ENCODE measurements around the gene ANKRD12.

Gene ANKRD12

DNA sequence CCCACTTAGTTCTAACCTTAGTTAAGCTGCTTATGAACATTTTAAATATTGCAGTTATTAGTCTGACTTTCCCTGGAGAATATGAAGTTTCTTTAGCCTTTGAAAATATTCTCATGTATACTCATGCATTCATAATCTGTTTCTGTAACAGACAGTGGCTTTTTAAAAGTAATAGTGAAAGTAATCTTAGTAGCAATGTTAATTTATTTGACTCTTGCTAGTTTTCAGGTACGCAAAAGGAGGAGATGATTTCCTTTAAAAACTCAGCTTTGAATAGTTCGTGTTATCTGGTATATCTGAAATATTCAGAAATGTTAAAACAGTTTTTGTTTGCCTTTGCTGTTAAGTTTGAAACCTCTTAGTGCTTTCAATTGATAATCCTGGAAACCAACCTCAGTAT, 3.8 kb downstream of the ANKRD12 start:
- Histone ChIP-seq H3K4me3 (ENCODE audit: insufficient read depth, low read length, poor library complexity, severe bottlenecking) (no peak overlapping the region), H4K20me1 (ENCODE audit: low read depth, low read length) (peaks cover 37% of the 10 kb centered on the region), H3K36me3 (ENCODE audit: low read length) (0 out of 2 replicates have a peak, but pooled peaks cover 3% of the 10 kb centered on the region), H3K27me3 (ENCODE audit: low read length) (no peaks in the 10 kb centered on the region), H3K9me2 (replicated peaks; ENCODE audit: insufficient read depth, low read length) (no peaks in the 10 kb centered on the region), H2AFZ (ENCODE audit: low read depth, low read length, severe bottlenecking) (no peak overlapping the region), H3K4me2 (ENCODE audit: low read depth, low read length, poor library complexity, severe bottlenecking) (peak overlapping the region; percentile 69), H3K9ac (ENCODE audit: low read length) (no peak overlapping the region), H3F3A (ENCODE audit: insufficient read depth) (peaks cover 11% of the 10 kb centered on the region), H3K79me2 (ENCODE audit: insufficient read depth, low read length) (peaks cover 77% of the 10 kb centered on the region), H3K27ac (ENCODE audit: low read depth, low read length) (no peak overlapping the region), H3K9me3 (ENCODE audit: insufficient read depth, low read length) (no peaks in the 10 kb centered on the region)
- no peak for TF ChIP-seq EZH2phosphoT487 (conservative IDR thresholded peaks at IDR 0.05; ENCODE audit: low read length)
- TF ChIP-seq, protein P1, sequence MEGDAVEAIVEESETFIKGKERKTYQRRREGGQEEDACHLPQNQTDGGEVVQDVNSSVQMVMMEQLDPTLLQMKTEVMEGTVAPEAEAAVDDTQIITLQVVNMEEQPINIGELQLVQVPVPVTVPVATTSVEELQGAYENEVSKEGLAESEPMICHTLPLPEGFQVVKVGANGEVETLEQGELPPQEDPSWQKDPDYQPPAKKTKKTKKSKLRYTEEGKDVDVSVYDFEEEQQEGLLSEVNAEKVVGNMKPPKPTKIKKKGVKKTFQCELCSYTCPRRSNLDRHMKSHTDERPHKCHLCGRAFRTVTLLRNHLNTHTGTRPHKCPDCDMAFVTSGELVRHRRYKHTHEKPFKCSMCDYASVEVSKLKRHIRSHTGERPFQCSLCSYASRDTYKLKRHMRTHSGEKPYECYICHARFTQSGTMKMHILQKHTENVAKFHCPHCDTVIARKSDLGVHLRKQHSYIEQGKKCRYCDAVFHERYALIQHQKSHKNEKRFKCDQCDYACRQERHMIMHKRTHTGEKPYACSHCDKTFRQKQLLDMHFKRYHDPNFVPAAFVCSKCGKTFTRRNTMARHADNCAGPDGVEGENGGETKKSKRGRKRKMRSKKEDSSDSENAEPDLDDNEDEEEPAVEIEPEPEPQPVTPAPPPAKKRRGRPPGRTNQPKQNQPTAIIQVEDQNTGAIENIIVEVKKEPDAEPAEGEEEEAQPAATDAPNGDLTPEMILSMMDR (IDR thresholded peaks at IDR 0.05; ENCODE audit: insufficient read depth, low read length, poor library complexity, severe bottlenecking) = no peak

DNA sequence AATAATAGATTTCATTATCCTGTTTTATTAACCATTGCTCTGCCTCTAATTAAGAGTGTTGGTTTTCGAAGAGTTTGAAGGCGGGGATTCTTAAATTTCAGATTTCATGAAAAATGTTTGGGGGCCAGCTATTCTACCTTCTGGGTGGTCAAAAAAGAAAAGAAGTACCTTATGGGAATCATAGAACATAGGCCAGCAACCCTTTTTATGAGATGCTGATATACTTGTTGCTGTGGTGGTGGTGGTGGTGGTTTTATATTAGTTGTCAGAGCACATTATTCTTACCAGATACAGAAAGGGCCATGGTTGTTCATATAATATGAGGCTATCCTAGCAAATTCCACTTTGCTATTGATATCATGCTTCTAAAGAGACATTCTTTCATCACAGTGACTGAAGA, 4.4 kb downstream of the ANKRD12 start:
- H3K4me2 ChIP-seq (ENCODE audit: low read depth, low read length, poor library complexity, severe bottlenecking) = no peak overlapping the region
- no peaks in the 10 kb centered on the region for H3K27me3 ChIP-seq (ENCODE audit: low read length)
- no peak overlapping the region for H2AFZ ChIP-seq (ENCODE audit: low read depth, low read length, severe bottlenecking)
- no peak overlapping the region for H3K4me3 ChIP-seq (ENCODE audit: insufficient read depth, low read length, poor library complexity, severe bottlenecking)
- H4K20me1 ChIP-seq (ENCODE audit: low read depth, low read length) = peaks cover 37% of the 10 kb centered on the region
- no peaks in the 10 kb centered on the region for H3K9me3 ChIP-seq (ENCODE audit: insufficient read depth, low read length)
- peaks cover 10% of the 10 kb centered on the region for H3F3A ChIP-seq (ENCODE audit: insufficient read depth)
- no peaks in the 10 kb centered on the region for H3K9me2 ChIP-seq (replicated peaks; ENCODE audit: insufficient read depth, low read length)
- TF ChIP-seq EZH2phosphoT487 (conservative IDR thresholded peaks at IDR 0.05; ENCODE audit: low read length) = no peak
- TF ChIP-seq, protein P1 (IDR thresholded peaks at IDR 0.05; ENCODE audit: insufficient read depth, low read length, poor library complexity, severe bottlenecking) = no peak
- no peak overlapping the region for H3K27ac ChIP-seq (ENCODE audit: low read depth, low read length)
- no peak overlapping the region for H3K9ac ChIP-seq (ENCODE audit: low read length)
- peaks cover 83% of the 10 kb centered on the region for H3K79me2 ChIP-seq (ENCODE audit: insufficient read depth, low read length)
- 0 out of 2 replicates have a peak, but pooled peaks cover 3% of the 10 kb centered on the region for H3K36me3 ChIP-seq (ENCODE audit: low read length)

DNA sequence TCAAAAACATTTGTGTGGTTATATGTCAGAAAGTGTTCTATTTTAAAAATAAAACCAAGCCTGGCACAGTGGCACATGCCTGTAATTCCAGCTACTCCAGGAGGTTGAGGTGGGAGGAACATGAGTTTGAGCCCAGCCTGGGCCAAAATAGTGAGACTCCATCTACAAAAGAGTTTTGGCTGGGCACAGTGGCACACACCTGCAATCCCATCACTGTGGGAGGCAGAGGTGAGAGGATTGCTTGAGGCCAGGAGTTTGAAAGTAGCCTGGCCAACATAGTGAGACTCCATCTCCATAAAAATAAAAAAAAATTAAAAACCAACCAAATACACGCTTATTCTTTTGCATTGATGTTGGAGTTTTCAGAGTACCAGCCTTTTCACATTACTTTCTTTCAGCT, 9.6 kb downstream of the ANKRD12 start:
- Histone ChIP-seq H3K4me3 (ENCODE audit: insufficient read depth, low read length, poor library complexity, severe bottlenecking) (no peak overlapping the region), H3K9me3 (ENCODE audit: insufficient read depth, low read length) (no peaks in the 10 kb centered on the region), H3K9ac (ENCODE audit: low read length) (no peak overlapping the region), H4K20me1 (ENCODE audit: low read depth, low read length) (peaks cover 16% of the 10 kb centered on the region; the same call in 1 of the 2 replicates), H3K79me2 (ENCODE audit: insufficient read depth, low read length) (peaks cover 93% of the 10 kb centered on the region), H3K36me3 (ENCODE audit: low read length) (no peaks in the 10 kb centered on the region), H3K27ac (ENCODE audit: low read depth, low read length) (no peak overlapping the region), H3K9me2 (replicated peaks; ENCODE audit: insufficient read depth, low read length) (no peaks in the 10 kb centered on the region), H2AFZ (ENCODE audit: low read depth, low read length, severe bottlenecking) (no peak overlapping the region), H3F3A (ENCODE audit: insufficient read depth) (0 out of 2 replicates have a peak, but pooled peaks cover 12% of the 10 kb centered on the region), H3K4me2 (ENCODE audit: low read depth, low read length, poor library complexity, severe bottlenecking) (no peak overlapping the region), H3K27me3 (ENCODE audit: low read length) (no peaks in the 10 kb centered on the region)
- no peak for TF ChIP-seq EZH2phosphoT487 (conservative IDR thresholded peaks at IDR 0.05; ENCODE audit: low read length)
- TF ChIP-seq, protein P1 (IDR thresholded peaks at IDR 0.05; ENCODE audit: insufficient read depth, low read length, poor library complexity, severe bottlenecking) = no peak
